ENCODE measurements around the gene DHX35. TPM values are rescaled to one million over a fixed set of nuclear protein-coding genes. Genes with fewer than 3 reads are reported as not detected.

DHX35 gene
- polyA plus RNA-seq, 4 donors, result 15.3 to 18.8 (median 17.3) TPM

GRCh38 chr20:39049684-39050554, 87.8 kb downstream of the DHX35 start:
- peak; percentile 45 to 67 (median 53) for DNase-seq (ENCODE audit: low read depth in 4 of 4, low spot score in 2 of 4)

- no peak for DNase-seq (ENCODE audit: low read depth in 4 of 4, low spot score in 2 of 4)
Observed at GRCh38 chr20:39050555-39050902, 88.4 kb downstream of the DHX35 start.

- no peak for DNase-seq (ENCODE audit: low read depth in 4 of 4, low spot score in 2 of 4)
Observed at GRCh38 chr20:39052676-39053075, 90.5 kb downstream of the DHX35 start.

- DNase-seq (ENCODE audit: low read depth in 4 of 4, low spot score in 2 of 4), result no peak
Observed at GRCh38 chr20:39057143-39057542, 95.0 kb downstream of the DHX35 start.

- no peak for DNase-seq (ENCODE audit: low read depth in 4 of 4, low spot score in 2 of 4)
Observed at GRCh38 chr20:39057911-39058310, 95.8 kb downstream of the DHX35 start.

- DNase-seq (ENCODE audit: low read depth in 4 of 4, low spot score in 2 of 4), result no peak
Observed at GRCh38 chr20:39059036-39059435, 96.9 kb downstream of the DHX35 start.

- no peak for DNase-seq (ENCODE audit: low read depth in 4 of 4, low spot score in 2 of 4)
Observed at GRCh38 chr20:39066471-39067242, 104.5 kb downstream of the DHX35 start.

GRCh38 chr20:39067526-39068216, 105.5 kb downstream of the DHX35 start:
- no peak for DNase-seq (ENCODE audit: low read depth in 4 of 4, low spot score in 2 of 4)

GRCh38 chr20:39069976-39070375, 107.8 kb downstream of the DHX35 start:
- DNase-seq (ENCODE audit: low read depth in 4 of 4, low spot score in 2 of 4), result no peak

GRCh38 chr20:39070484-39071231, 108.5 kb downstream of the DHX35 start:
- no peak for DNase-seq (ENCODE audit: low read depth in 4 of 4, low spot score in 2 of 4)

GRCh38 chr20:39072132-39072531, 110.0 kb downstream of the DHX35 start:
- DNase-seq (ENCODE audit: low read depth in 4 of 4, low spot score in 2 of 4), result no peak

GRCh38 chr20:39072653-39073052, 110.5 kb downstream of the DHX35 start:
- DNase-seq (ENCODE audit: low read depth in 4 of 4, low spot score in 2 of 4), result no peak

- DNase-seq (ENCODE audit: low read depth in 4 of 4, low spot score in 2 of 4), result no peak
Observed at GRCh38 chr20:39075731-39076130, 113.6 kb downstream of the DHX35 start.

GRCh38 chr20:39076958-39077357, 114.8 kb downstream of the DHX35 start:
- DNase-seq (ENCODE audit: low read depth in 4 of 4, low spot score in 2 of 4), result no peak

- no peak for DNase-seq (ENCODE audit: low read depth in 4 of 4, low spot score in 2 of 4)
Observed at GRCh38 chr20:39080326-39080725, 118.2 kb downstream of the DHX35 start.

GRCh38 chr20:39081255-39081654, 119.1 kb downstream of the DHX35 start:
- DNase-seq (ENCODE audit: low read depth in 4 of 4, low spot score in 2 of 4), result peak; percentile 20 to 72 (median 32)

- no peak for DNase-seq (ENCODE audit: low read depth in 4 of 4, low spot score in 2 of 4)
Observed at GRCh38 chr20:39082622-39083398, 120.7 kb downstream of the DHX35 start.

- DNase-seq (ENCODE audit: low read depth in 4 of 4, low spot score in 2 of 4), result no peak
Observed at GRCh38 chr20:39083761-39084160, 121.6 kb downstream of the DHX35 start.

- no peak for DNase-seq (ENCODE audit: low read depth in 4 of 4, low spot score in 2 of 4)
Observed at GRCh38 chr20:39089029-39089428, 126.9 kb downstream of the DHX35 start.

All from left renal cortex interstitium (tissue), 4 donors.